Measurements from ENCODE around the gene COA6.
"Not testable (repeated sequence)": the region's sequence is repeated elsewhere in the genome, so short reads cannot be mapped to it uniquely, and the experiment has no call there.

COA6 gene

GRCh38 chr1:234371414-234371813 lies 1.8 kb upstream of the COA6 start:
- no peak for DNase-seq

- no peak for DNase-seq
Observed at GRCh38 chr1:234372011-234372757, 1.1 kb upstream of the COA6 start.

GRCh38 chr1:234373959-234374254 lies 651 bp downstream of the COA6 start:
- no peak for DNase-seq

- no peak for DNase-seq
Observed at GRCh38 chr1:234375672-234376071, 2.4 kb downstream of the COA6 start.

GRCh38 chr1:234379591-234380109 lies 6.4 kb downstream of the COA6 start:
- DNase-seq: not testable (repeated sequence)

- no peak for DNase-seq
Observed at GRCh38 chr1:234381699-234382555, 8.7 kb downstream of the COA6 start.

- no peak for DNase-seq
Observed at GRCh38 chr1:234386122-234386521, 12.9 kb downstream of the COA6 start.

- DNase-seq: no peak
Observed at GRCh38 chr1:234388094-234388493, 14.8 kb downstream of the COA6 start.

GRCh38 chr1:234393190-234393589 lies 19.9 kb downstream of the COA6 start:
- no peak for DNase-seq

GRCh38 chr1:234395297-234395696 lies 22.0 kb downstream of the COA6 start:
- DNase-seq: no peak

GRCh38 chr1:234396092-234396491 lies 22.8 kb downstream of the COA6 start:
- no peak for DNase-seq

GRCh38 chr1:234396871-234397270 lies 23.6 kb downstream of the COA6 start:
- DNase-seq: no peak

- DNase-seq: no peak
Observed at GRCh38 chr1:234397732-234398131, 24.5 kb downstream of the COA6 start.

GRCh38 chr1:234398849-234399381 lies 25.7 kb downstream of the COA6 start:
- no peak for DNase-seq

GRCh38 chr1:234399515-234399914 lies 26.3 kb downstream of the COA6 start:
- DNase-seq: not testable (repeated sequence)

- DNase-seq: no peak
Observed at GRCh38 chr1:234400773-234401172, 27.5 kb downstream of the COA6 start.

- no peak for DNase-seq
Observed at GRCh38 chr1:234401658-234402057, 28.4 kb downstream of the COA6 start.

- no peak for DNase-seq
Observed at GRCh38 chr1:234402939-234403338, 29.7 kb downstream of the COA6 start.

GRCh38 chr1:234405676-234406075 lies 32.4 kb downstream of the COA6 start:
- no peak for DNase-seq

- DNase-seq: no peak
Observed at GRCh38 chr1:234406871-234407270, 33.6 kb downstream of the COA6 start.

- DNase-seq: no peak
Observed at GRCh38 chr1:234408757-234409156, 35.5 kb downstream of the COA6 start.

GRCh38 chr1:234409328-234409727 lies 36.1 kb downstream of the COA6 start:
- DNase-seq: no peak

GRCh38 chr1:234412830-234413229 lies 39.6 kb downstream of the COA6 start:
- DNase-seq: no peak

- no peak for DNase-seq
Observed at GRCh38 chr1:234413485-234413884, 40.2 kb downstream of the COA6 start.

Measured in fibroblast of upper back skin (primary cell).